NB4 (cell line): Measurements from ENCODE around the gene UBE2J2.
A peak's percentile ranks its signal among the peaks of the same experiment; 100 is the strongest.

Source experiments
- DNase-seq: peaks from one replicate; pipeline ENCODE4 v3.0.0; 2010; ENCODE audit warnings: low read depth
- H3K4me3 ChIP-seq: one replicate; pipeline ENCODE4 v1.5.1; 2011; ENCODE audit warnings: mild to moderate bottlenecking, low read depth, low read length, moderate library complexity
- CTCF ChIP-seq: IDR thresholded peaks from one replicate; pipeline ENCODE4 v1.5.1; 2012; ENCODE audit warnings: low read depth, low read length
- MAX ChIP-seq: IDR thresholded peaks from 2 replicates; pipeline ENCODE4 v1.6.1; 2011; ENCODE audit warnings: low read depth, low read length
- MYC ChIP-seq: IDR thresholded peaks from 2 replicates; pipeline ENCODE4 v1.6.1; 2011; ENCODE audit warnings: low read depth, low read length
- POLR2A ChIP-seq: IDR thresholded peaks from 2 replicates; pipeline ENCODE4 v1.6.1; 2011; ENCODE audit warnings: mild to moderate bottlenecking; ENCODE audit not compliant: insufficient read length; ENCODE audit errors: extremely low read depth

Gene UBE2J2

GRCh38 chr1:1314237-1314586, 40.6 kb upstream of the UBE2J2 start:
- no peak overlapping the region for H3K4me3 ChIP-seq
- no peak for DNase-seq
- TF ChIP-seq POLR2A = no peak

GRCh38 chr1:1313500-1314236, 40.0 kb upstream of the UBE2J2 start:
- DNase-seq = no peak
- TF ChIP-seq MYC = no peak
- no peak for TF ChIP-seq CTCF
- TF ChIP-seq POLR2A = peak; percentile 6
- no peak for TF ChIP-seq MAX
- H3K4me3 ChIP-seq = no peak overlapping the region

- no peak for TF ChIP-seq POLR2A
- TF ChIP-seq MYC = no peak
- TF ChIP-seq CTCF = no peak
- no peak for DNase-seq
- no peak overlapping the region for H3K4me3 ChIP-seq
Observed at GRCh38 chr1:1312450-1313314, 39.0 kb upstream of the UBE2J2 start.

GRCh38 chr1:1311107-1312104, 37.8 kb upstream of the UBE2J2 start:
- TF ChIP-seq POLR2A (no peak), MYC (no peak)
- no peak for DNase-seq

GRCh38 chr1:1310476-1311053, 36.9 kb upstream of the UBE2J2 start:
- DNase-seq = no peak
- TF ChIP-seq POLR2A = no peak
- no peak for TF ChIP-seq MAX
- no peak for TF ChIP-seq MYC
- TF ChIP-seq CTCF = no peak
- no peak overlapping the region for H3K4me3 ChIP-seq

More at GRCh38 chr1:1311107-1312104, 37.8 kb upstream of the UBE2J2 start:
- no peak overlapping the region for H3K4me3 ChIP-seq

- H3K4me3 ChIP-seq = no peak overlapping the region
Observed at GRCh38 chr1:1310109-1310385, 36.4 kb upstream of the UBE2J2 start.

More at GRCh38 chr1:1310109-1310385, 36.4 kb upstream of the UBE2J2 start:
- no peak for DNase-seq
- TF ChIP-seq CTCF = no peak
- no peak for TF ChIP-seq POLR2A
- TF ChIP-seq MYC = no peak
- TF ChIP-seq MAX = no peak
